Jurkat, Clone E6-1 (cell line): ENCODE data around the gene PRCP.

Source experiments
- DNase-seq: peaks from one replicate; pipeline ENCODE4 v3.0.0-alpha.2; 2011; ENCODE audit warnings: low read depth, low spot score
- H3K4me3 ChIP-seq: 2 replicates; pipeline ENCODE4 v1.5.1; 2011; ENCODE audit warnings: mild to moderate bottlenecking, low read length, control low read depth, moderate library complexity

Gene PRCP

DNA sequence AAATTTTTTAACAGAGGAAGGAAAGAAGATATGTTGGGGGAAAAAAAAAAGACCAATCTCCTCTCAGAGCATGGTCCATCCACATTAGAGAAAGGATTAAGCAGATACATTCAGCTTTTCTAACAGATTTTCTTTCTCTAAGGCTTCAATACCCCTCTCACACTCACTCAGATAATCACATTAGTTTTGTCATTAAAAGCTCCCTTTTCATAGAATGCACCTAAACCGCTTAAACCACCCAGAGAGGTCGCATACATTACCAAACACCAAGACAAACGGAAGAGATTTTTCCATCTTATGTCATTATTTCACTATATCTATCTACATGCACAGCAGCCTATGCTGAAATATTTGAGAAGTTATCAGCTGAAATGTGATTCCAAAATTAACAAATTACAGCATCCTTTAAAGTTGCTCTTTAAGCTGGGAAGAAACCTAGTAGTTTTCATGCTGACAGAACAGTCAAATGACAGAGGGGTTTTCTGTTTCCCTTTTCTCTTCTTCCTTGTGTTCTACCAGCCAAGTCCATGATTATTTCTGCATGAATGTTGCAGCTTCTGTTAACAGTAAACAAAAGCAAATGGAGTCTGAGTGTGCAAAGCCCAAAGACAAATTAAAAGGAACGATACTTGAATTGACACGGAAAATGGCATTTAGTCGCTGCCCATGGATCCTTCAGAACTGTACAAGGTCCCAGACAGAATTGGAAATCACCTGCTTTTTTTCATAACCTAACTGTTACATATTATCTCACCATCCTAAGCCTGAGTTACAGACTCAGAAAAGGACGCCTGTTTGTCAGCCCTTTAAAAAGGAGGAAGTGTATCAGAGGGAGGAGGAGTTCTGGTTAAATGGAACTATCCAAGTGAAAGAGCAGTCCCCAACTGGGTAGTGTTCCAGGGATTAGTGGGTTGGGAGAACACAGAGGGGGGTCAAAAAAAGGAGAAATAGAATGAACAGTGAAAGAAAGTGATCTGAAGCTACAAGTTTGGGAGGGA is 54.6 kb downstream of the PRCP start:
- DNase-seq: no peak
- no peak overlapping the region for H3K4me3 ChIP-seq

DNA sequence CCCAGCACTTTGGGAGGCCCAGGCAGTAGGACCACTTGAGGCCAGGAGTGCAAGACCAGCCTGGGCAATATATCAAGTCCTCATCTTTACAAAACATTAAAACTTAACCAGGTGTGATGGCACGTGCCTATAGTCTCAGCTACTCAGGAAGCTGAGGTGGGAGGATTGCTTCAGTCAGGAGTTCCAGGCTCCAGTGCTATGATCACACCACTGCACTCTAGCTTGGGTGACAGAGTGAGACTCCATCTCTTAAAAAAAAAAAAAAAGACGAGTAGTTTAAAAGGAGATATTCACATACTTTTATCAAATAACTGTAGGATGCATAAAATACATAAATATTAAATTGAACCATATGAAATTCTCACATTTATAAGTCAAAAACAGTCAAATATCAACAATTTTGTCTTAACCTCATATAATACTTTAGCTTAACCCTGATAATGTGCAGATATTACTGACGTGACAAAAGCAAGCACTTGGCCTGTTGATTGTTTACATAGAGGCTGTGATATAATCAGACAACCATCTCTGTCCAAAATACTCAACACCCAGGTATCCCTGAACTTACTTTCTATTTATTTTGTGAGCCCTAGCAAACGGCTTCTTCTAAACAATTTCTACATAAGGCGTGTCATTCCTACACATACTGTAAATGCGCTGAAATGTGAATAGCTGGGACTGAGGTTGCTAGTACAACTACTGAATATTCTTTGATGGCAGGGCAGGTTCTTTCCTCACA is 57.0 kb downstream of the PRCP start:
- no peak overlapping the region for H3K4me3 ChIP-seq
- no peak for DNase-seq

DNA sequence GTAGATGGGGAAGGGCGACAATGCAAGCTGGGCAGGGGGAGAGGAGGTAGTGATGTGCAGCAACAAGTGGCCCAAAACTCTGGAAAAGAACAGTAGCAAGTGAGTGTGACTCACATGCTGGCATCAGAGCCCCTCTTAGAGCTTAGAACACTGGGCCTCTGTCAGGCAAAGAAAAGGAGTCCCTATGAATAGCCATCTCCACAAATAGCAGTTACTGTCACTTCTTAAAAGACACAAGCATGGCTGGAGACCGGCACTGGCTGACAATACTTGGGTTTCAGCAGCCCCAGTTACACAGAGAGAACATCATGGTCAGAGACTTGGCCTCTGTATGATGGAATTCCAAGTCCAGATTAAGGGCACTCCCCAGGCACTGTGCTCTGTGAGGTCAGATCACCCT is 58.2 kb downstream of the PRCP start:
- no peak for DNase-seq
- H3K4me3 ChIP-seq: no peak overlapping the region

DNA sequence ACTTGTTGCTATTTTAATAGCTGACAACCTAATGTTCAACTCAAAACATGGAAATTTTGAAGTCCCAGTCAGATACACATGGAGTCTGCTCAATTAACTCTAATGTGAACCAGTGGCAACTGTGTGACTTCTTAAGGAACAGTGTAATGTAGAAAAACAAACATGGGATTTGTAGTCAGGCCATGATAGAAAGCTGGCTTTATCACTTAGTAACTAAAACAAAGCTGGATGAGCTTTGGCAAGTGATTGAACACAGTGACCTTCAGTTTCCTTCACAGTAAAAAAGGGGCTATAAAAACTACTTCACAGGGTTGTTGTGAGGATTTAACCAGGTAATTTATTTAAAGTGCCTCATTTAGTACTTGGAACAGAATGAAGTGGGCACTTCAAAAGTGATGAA is 62.6 kb downstream of the PRCP start:
- DNase-seq: no peak
- H3K4me3 ChIP-seq: no peak overlapping the region

DNA sequence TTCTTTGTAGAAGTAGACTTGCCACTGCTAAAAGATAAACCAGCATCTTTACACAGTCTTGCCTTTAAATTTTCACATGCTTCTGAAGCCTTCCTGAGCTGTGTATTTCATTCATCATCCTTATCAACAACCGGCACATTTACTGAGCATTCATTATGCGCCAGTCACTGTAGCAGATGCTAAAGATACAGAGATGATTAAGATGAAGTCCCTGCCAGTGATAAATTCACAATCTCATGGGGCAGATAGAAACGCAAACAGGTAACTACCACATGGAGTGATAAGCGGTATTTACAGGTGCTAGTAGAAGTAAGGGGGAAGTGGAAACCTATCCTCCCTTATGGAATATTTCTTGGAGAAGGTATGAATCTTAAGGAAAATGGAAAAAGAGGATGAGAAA is 67.2 kb downstream of the PRCP start:
- DNase-seq: no peak
- no peak overlapping the region for H3K4me3 ChIP-seq

DNA sequence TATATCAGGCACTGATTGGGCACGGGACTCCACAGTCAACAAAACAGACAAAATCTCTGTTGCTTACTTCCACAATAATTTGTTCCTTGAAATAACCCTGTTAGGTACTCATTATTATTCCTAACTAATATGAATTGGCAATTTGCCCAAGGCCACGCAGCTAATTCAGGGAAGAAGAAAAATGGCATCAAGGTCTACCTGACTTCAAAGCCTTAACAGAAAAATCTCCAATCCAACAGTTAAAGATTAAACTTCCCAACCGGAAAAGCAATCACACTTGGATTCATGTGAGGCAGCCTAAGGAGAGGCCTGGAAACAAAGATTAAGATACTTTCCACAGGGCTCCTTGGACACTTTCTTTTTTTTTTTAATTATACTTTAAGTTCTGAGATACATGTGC is 68.9 kb downstream of the PRCP start:
- no peak for DNase-seq
- no peak overlapping the region for H3K4me3 ChIP-seq

DNA sequence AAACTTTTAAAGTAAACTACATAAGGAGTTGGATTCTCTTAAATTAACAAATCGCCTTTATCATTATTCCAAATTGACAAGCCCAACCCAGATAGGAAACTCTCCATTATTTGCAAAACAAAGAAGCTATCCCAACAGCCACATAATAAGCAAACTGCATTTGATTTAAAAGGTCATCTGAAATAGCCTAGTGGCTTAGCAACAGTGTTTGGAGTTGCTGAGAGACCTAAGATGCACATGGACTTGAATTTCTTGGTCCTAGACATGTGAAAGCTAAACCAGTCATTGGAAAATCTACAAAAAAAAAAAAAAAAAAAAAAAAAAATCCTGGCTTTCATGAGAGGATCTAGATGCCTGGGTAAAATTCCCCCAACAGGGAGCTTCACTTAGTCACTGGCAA is 69.5 kb downstream of the PRCP start:
- no peak overlapping the region for H3K4me3 ChIP-seq

DNA sequence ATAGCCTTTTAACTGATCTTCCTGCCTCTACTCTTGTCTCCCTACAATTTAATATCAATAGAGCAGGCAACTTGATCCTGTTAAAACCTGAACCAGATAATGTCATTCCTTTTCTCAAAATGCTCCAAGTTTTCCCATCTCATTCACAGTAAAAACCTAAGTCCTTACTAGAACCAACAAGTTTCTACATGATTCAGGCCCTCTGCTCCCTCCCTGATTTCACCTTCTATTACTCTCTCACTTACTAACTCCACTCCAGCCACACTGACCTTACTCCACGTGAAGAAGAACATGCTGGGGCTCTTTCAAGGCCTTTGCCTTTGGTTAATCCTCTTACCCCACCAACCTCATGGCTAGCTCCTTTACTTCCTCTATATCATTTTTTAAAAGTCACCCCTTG is 71.1 kb downstream of the PRCP start:
- no peak overlapping the region for H3K4me3 ChIP-seq
- DNase-seq: no peak

More for the DNA sequence above, 69.5 kb downstream of the PRCP start:
- no peak for DNase-seq

DNA sequence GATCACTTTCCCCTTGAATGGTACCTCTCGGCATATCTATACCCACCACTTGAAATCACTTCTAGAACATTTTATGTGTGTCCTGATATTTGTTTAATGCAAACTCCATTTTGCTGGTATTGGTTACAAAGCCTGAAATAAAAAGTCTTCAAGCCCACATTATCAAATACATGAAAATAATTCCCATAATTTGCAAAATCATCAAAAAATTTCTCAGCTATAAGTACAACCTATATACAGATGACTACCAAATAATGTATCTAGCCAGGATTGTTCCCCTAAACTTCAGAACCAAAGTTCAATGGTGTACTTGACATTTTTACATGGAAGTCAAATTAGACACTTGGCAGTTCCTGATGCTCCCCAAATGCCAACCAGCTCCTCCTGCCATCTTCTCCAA is 71.8 kb downstream of the PRCP start:
- no peak for DNase-seq

DNA sequence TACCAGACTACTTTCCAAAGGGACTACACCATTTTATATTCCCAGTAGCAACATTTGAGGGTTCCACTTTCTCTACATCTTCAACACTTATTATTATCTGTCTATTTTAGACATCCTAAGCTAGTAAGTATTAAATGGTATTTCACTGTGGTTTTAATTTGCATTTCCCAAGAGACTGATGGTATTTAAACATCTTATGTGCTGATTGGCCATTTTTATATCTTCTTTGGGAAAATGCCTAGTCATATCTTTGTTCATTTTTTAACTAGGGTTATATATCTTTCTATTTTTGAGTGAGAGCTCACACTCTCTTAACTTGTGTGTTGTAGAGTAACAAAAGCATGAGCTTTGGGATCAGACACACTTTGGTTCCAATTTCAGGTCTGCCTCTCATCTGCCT is 73.7 kb downstream of the PRCP start:
- no peak overlapping the region for H3K4me3 ChIP-seq
- DNase-seq: no peak

More for the DNA sequence above, 71.8 kb downstream of the PRCP start:
- no peak overlapping the region for H3K4me3 ChIP-seq

DNA sequence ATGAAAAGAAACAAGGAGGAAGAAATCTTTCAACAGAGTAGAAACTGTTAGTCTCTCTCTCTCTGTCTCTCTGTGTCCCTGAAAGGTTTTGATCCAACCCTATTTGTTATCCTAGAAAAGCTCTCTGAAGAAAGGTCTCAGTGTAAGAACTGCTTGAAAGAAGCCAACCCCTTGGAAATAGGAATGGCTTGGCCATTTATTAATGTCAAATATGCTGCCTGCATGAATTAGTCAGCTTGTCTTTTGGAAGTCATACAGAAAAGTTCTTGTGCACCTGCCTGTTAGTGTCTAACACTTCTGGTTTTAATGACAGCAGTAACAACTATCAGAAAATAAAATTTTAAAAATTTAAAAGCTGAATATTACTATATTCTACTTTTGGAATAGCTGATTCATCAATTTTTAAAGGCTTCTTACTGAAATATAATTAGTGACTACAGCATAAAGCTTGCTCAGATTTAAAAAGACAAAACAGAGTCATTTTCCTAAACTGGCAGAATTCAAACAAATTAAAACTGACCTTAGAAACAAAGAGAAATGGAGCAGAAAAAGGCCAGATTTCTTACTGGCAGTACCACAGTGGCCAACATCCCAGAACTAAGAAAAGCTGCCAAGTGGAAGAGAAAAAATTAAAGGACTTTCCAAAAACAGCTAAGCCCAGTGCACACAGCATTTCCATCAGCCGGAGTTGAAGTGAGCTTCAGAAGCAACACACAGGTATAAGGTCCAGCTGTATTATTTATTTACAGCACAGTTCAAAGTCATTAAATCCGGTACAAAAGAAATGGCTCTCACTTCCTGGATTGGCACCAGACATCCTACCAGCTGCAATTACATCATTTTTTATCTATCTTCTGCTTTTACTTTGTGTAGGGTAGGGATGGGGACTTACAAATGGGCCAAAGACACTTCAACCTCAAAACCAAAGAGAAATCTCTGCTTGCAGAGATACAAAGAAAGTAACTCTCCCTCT is 76.3 kb downstream of the PRCP start:
- DNase-seq: no peak
- H3K4me3 ChIP-seq: no peak overlapping the region

DNA sequence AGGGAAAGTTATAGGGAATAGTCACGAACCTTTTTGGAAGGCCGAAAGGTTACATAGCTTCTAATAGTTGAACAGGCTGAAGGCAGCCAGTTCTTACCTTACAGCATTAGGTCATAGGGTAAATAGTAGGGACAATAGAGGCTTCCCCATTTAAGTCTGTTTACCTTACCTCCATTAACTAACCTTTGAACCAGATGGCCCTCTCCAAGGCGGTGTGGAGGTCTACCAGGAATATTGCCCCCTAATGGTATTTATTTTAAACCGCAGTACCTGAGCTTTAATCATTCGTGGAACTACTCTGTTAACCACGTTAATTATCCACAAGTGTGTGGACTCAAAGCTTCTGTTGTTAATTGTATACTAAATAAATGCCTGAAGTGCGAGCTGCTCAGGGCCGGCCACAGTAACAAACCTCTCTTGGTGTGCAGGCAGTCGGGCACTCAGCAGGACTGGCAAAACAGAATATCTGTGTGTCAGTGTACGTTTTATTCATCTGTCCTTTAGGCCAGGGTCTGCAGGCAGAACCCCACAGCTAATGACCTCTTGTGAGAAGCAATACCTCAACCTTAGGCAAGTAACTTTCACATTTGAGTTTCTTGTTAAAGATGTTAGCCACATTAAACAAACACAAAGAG is 81.7 kb downstream of the PRCP start:
- DNase-seq: no peak
- no peak overlapping the region for H3K4me3 ChIP-seq

DNA sequence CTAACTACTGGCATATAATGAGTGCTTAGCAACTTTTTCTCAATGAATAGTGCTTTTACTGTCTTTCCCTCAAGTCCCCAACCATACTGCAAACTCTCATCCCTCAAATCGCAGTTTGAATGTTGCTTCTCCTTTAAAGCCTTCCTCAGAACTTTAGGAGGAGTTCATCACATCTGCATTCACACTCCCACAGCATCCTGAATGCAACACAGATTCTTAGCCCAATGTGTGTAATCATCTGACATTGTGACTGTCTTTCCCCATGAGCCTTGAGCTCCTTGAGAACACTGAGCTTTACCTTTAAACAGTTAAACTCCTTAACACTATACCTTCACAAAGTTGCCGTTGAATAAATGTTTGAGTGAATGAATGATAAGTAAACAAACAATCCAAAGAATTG is 84.8 kb downstream of the PRCP start:
- H3K4me3 ChIP-seq: no peak overlapping the region
- DNase-seq: no peak

DNA sequence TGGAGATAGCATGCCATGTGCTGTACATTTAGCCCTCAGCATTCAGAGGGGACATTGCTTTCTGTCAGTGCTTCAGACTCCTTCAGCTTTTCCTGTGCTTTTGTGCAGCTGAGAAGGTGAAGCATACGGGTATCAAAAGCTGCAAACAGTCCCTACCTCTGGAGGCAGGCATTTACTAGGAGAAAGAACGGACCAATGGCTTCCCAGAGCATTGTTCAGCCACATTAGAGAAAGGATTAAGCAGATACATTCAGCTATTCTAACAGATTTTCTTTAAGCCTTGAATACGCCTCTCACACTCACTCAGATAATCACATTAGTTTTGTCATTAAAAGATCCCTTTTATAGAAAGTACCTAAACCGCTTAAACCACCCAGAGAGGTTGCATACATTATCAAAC is 85.9 kb downstream of the PRCP start:
- no peak overlapping the region for H3K4me3 ChIP-seq
- DNase-seq: no peak

DNA sequence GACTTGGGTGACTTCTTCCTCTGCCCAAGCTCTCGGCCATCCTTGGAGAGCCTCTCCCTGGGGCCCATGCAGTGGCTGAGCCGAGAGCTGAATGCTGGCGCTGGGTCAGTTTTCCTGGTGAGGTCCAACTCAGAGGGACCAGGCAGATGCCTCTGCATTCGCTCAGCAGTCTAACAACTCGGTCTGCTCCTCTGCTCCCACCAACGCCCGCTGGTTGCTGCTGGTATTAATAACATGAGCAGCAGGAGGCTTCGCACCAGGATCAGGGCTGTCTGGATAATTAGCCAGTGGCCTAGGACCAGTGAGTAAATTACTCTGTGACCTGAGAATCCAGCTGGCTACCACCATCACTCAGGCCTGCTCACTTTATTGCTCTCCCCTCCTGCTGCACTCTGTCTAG is 88.9 kb downstream of the PRCP start:
- no peak for DNase-seq
- no peak overlapping the region for H3K4me3 ChIP-seq

DNA sequence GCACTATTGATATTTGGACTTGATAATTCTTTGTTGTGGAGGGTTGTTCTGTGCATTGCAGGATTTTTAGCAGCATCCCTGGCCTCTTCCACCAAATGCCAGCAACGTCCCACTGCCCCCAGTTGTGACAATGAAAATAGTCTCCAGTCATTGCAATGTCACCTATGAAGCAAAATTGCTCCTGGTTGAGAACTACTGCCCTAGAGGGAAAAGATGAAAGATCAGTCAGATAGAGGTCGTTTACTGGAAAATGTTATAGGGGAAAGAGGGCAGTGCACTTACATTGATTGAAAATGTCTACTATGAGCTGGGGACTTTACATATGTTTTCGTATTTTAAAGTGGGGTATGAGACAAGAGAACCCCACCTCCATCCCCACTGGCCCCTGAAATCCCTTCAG is 89.5 kb downstream of the PRCP start:
- no peak for DNase-seq
- H3K4me3 ChIP-seq: no peak overlapping the region

DNA sequence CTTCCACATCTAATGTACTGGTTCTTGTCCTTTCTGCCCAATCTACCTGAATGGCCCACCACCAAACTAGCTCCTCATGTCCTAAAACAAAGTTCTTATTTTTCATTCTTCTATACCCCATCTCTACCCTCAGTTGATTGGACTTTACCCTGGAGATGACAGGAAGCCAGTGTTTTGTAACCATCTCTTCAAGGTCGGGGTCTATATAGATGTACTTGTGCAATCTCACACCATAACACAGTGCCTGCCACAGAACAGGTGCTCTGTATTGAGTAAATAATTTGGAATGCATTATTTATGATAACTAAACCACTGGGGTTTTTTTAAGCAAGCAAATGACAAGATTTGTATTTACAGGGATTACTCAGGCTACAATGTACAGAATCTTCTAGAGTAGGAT is 89.9 kb downstream of the PRCP start:
- no peak for DNase-seq
- H3K4me3 ChIP-seq: no peak overlapping the region

DNA sequence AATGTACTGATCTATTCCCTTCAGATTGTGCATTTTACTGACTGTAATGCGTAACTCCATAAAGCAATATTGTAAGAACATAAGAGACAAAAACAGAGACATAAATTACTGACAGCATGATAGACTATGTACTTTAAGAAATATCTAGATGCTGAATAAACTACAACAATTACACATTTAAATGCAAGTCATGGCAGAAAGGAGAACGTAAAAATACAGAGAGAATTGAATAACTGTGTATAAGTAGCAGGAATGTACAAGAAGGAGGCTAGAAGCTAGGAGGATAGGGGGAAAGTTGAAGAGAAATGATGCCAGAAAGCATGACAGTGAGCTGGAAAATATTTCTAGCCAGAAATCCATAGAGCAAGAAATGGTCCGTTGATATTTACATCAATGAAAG is 92.6 kb downstream of the PRCP start:
- no peak for DNase-seq
- H3K4me3 ChIP-seq: no peak overlapping the region

DNA sequence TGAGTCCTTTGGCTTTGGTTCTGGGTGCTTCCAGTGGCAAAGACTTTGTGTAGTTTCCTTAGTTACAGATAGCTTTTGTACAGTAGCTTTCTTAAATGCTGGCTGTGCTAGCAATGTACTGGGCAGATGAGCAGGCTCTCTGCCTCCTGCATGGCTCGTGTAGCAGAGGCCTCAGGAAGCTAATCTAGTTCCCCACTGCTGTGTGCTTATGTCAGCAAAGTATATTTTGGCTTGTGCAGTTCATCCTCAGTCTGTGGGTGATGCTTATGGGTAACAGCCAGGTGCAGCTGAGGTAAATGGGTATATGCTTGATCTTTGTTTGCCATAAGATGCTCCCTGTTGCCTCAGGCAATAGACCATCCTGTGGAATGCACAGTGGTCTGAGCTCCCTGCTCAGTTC is 97.5 kb downstream of the PRCP start:
- DNase-seq: no peak
- H3K4me3 ChIP-seq: no peak overlapping the region
